Measurements from ENCODE around the gene SRP14.
"Not testable (repeated sequence)": the region's sequence is repeated elsewhere in the genome, so short reads cannot be mapped to it uniquely, and the experiment has no call there.

Gene SRP14

DNA sequence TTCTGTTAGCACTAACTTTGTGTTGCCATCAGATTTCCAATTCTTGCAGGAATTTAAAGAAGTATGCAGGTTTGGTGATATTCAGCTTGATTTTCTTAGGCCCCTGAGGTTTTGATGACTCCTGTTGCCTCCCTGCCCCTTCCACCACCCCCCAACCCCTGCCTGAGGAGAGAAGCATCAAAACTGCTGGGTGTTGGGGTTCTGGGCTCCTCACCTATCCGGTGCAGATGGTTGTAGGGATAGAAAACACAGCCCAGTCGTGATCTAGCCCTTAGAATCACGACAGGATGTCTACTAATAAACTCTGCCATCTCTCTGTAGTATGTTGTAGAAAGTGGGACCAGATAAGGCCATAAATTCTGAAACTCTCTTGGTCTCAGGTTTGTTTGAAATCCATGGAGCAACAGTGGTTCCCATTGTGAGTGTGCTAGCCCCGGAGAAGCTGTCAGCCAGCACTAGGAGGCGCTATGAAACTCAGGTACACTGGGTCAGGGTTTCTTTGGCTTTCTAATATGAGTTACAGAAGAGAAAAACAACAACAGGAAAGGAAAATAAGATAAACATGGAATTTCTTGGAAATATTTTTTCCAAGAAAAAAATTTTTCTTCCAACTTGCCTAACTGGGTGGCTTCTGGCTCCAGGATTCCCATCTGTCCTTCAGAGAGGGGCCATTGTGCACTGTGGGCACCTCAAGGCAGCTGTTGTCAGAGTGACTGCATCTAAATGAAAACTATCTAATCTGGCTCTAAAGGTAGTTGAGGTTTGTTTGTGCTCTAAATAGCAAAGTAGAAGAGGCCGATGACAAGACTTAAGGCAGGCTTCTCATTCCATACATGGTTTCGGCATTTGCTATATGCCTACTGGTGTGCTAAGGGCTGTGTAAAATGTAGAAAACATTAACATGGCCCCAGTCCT, 8.7 kb downstream of the SRP14 start:
- no peak for DNase-seq (ENCODE audit: low read depth, low spot score)

- DNase-seq (ENCODE audit: low read depth, low spot score) = no peak
Observed at GRCh38 chr15:40028853-40029252, 10.1 kb downstream of the SRP14 start.

DNA sequence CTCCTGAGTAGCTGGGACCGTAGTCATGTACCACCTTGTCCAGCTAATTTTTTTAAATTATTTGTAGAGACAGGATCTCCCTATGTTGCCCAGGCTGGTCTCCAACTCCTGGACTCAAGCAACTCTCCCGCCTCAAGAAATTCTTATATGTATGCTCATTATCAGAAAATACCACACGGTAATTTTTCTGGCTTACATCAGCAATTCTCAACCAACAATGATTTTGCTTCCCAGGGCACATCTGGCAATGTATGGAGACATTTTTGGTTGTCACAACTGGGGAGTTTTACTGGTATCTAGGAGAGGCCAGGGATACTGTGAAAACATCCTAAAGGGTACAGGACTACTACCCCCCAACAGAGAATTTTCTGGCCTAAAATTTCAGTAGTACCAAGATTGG, 10.8 kb downstream of the SRP14 start:
- DNase-seq (ENCODE audit: low read depth, low spot score) = no peak

DNA sequence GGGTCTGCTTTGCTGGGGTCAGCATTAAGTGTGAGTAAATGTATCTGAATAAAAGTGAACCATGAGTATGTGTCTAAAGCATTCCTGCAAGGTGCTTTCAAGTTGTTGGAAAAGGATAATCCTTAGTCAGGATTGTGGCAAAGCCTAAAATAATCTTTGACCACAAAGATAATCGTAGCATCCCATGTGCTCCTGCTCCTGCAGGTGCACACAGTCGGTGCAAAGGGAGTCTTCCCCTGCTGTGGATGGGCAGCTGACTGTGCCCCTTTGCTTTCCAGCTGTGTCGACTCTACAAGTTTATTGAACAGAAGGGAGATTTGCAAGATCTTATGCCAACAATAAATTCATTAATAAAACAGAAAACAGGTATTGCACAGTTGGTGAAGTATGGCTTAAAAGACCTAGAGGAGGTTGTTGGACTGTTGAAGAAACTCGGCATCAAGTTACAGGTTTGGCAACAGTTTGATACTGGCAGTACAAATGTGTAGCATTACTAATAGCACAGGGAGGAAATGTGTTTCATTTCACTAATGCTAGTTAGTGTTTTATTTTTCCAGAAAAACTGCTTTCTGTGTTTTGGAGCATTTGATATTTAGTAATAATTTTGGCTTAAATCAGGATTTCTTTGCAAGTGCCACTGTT, 22.6 kb downstream of the SRP14 start:
- no peak for DNase-seq (ENCODE audit: low read depth, low spot score)

- DNase-seq (ENCODE audit: low read depth, low spot score) = no peak
Observed at GRCh38 chr15:40014390-40014789, 24.6 kb downstream of the SRP14 start.

DNA sequence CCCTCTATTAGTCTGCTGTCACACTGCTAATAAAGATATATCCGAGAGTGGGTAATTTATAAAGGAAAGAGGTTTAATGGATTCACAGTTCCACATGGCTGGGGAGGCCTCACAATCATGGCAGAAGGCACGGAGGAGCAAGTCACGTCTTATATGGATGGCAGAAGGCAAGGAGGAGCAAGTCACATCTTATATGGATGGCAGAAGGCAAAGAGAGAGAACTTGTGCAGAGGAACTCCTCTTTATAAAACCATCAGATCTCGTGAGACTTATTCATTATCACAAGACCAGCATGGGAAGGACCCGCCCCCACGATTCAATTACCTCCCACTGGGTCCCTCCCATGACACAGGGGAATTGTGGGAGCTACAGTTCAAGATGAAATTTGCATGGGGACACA, 25.6 kb downstream of the SRP14 start:
- not testable (repeated sequence) for DNase-seq (ENCODE audit: low read depth, low spot score)

DNA sequence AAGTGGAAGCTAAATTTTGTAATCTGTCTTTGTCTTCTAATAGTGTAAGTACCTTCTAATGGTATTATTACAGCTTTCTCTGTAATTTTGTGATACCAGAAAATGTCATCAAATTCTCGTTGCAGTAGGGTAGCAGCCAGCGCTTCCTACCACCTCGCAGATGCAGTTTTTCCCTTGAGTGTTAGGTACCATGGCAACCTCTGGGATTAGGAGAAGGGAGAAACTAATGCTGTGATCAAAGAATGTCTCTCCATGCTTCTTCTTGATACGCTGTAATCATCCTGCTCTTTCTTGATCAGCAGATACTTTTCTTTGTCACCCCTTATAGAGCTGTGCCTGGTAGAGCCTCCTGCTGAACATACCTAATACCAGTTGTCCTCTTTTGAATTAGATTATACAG, 27.7 kb downstream of the SRP14 start:
- DNase-seq (ENCODE audit: low read depth, low spot score) = no peak

GRCh38 chr15:40010686-40011085, 28.3 kb downstream of the SRP14 start:
- DNase-seq (ENCODE audit: low read depth, low spot score) = no peak

DNA sequence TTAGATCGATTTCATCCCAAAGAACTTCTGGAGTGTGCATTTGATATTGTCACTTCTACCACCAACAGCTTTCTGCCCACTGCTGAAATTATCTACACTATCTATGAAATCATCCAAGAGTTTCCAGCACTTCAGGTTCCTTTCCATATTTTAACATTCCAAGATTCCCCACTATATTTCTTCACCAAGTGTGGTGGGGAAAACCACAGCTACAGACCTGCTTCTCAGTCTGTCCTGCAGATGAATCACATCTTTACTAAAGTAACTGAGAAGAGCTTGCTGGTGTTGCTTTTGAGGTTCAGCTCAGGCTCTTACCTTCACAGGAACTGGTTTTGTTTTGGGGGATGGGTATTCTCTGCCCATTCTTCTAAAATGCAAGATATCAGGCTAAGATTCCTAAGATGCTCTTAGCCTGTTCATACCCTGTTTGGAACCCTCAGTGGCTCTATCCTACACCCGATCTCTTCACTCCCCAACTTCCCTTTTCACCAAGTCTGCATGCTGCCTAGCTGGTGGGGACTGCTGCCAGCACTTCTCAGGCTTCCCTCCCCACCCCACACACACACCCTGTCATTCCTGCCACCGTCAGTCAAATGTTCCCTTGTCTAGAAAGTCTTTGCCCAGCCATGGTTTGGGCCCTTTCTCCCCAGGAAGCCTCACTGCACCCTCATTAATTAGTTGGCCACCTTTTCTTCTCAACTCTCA, 30.8 kb downstream of the SRP14 start:
- DNase-seq (ENCODE audit: low read depth, low spot score) = no peak

GRCh38 chr15:40006646-40007045, 32.3 kb downstream of the SRP14 start:
- no peak for DNase-seq (ENCODE audit: low read depth, low spot score)

GRCh38 chr15:40006003-40006402, 33.0 kb downstream of the SRP14 start:
- DNase-seq (ENCODE audit: low read depth, low spot score) = no peak

GRCh38 chr15:40003116-40003916, 35.7 kb downstream of the SRP14 start:
- no peak for DNase-seq (ENCODE audit: low read depth, low spot score)

- DNase-seq (ENCODE audit: low read depth, low spot score) = no peak
Observed at GRCh38 chr15:40002295-40002694, 36.7 kb downstream of the SRP14 start.

DNA sequence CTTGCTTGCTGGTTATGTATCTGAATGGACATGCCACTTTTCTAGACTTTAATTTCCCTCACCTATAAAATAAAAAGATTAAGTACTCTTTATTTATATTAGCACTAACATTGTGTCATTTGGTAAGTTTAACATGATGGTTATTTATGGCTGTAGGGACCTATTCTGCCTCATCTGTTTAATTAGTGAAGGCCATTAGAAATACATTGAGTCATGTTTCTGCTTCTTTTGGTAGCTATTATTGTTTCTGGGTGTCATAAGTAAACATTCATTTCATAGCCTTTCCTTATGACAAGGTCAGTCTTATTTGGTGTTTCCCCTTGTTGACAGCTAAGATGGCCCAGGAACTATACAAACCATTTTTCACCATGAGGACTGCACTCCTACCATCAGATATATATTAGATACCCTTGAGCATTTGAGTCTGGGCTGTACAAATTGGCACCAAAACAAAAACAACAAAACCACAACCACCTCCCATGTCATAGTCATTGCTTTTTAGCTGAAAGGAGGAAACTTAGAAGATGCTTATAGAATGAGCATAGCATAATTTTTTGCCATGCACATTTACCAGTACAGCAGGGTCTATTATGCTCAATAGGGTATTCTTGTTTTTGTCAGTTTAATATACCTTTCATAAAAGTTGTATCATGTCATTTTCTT, 39.3 kb downstream of the SRP14 start:
- no peak for DNase-seq (ENCODE audit: low read depth, low spot score)

DNA sequence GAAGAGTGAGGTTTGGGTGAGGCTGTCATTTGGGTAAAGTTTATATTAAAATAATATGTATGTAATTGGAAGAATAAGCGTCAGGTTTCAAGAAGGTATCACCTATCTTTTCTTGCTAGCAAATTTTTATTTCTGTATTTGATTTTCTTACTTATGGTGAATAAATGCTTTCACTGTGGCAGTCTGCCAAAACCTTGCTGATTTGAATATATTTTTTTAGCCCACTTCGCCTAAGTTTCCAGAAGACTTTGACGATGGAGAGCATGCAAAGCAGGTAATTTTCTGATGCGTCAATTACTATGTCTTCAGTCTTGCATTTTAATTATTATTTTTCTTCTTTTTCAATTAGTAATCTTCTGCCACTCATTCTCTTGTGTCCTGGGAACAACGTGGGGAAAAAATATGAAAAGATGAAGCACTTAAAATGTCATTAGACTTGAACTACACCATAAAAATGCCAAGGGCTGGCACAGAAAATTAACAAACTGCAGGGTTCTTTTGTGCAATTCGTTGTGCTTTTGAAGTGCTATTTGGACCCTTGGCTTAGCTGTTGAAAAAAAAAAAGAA, 40.4 kb downstream of the SRP14 start:
- DNase-seq (ENCODE audit: low read depth, low spot score) = no peak

- no peak for DNase-seq (ENCODE audit: low read depth, low spot score)
Observed at GRCh38 chr15:39997639-39998038, 41.3 kb downstream of the SRP14 start.

GRCh38 chr15:39997031-39997430, 42.0 kb downstream of the SRP14 start:
- no peak for DNase-seq (ENCODE audit: low read depth, low spot score)

GRCh38 chr15:39996228-39996627, 42.8 kb downstream of the SRP14 start:
- DNase-seq (ENCODE audit: low read depth, low spot score) = not testable (repeated sequence)

DNA sequence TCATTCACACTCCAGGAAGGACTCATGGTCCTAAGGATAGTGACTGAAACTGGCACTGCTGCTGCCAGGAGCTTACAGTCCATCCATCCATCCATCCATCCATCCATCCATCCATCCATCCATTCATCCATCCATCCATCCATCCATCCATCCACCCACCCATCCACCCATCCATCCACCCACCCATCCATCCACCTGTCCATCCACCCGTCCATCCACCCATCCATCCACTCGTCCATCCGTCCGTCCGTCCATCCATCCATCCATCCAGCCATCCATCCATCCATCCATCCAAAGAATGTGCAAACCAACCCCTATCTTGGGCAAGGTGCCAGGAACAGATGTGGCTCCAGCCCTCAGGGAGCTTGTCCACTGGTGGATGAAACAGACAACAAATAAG, 46.0 kb downstream of the SRP14 start:
- DNase-seq (ENCODE audit: low read depth, low spot score) = not testable (repeated sequence)

- DNase-seq (ENCODE audit: low read depth, low spot score) = no peak
Observed at GRCh38 chr15:39990706-39991105, 48.3 kb downstream of the SRP14 start.

GRCh38 chr15:39987821-39988220, 51.2 kb downstream of the SRP14 start:
- no peak for DNase-seq (ENCODE audit: low read depth, low spot score)

Data from activated CD4-positive, CD25-positive, alpha-beta regulatory T cell treated with anti-CD3 and anti-CD28 coated beads, Interleukin-2, amount 50 U/mL, for 16 hours (primary cell).